GM18517 (cell line): Measurements from ENCODE around the gene MAVS.
"Not testable (repeated sequence)": the region's sequence is repeated elsewhere in the genome, so short reads cannot be mapped to it uniquely, and the experiment has no call there.

Experiments
- ATAC-seq: cut with Tn5 transposase; IDR thresholded peaks from one replicate; pipeline ENCODE4 v1.9.1; 2021; ENCODE audit warnings: mild to moderate bottlenecking, moderate library complexity; ENCODE audit not compliant: unreplicated experiment

MAVS gene

DNA sequence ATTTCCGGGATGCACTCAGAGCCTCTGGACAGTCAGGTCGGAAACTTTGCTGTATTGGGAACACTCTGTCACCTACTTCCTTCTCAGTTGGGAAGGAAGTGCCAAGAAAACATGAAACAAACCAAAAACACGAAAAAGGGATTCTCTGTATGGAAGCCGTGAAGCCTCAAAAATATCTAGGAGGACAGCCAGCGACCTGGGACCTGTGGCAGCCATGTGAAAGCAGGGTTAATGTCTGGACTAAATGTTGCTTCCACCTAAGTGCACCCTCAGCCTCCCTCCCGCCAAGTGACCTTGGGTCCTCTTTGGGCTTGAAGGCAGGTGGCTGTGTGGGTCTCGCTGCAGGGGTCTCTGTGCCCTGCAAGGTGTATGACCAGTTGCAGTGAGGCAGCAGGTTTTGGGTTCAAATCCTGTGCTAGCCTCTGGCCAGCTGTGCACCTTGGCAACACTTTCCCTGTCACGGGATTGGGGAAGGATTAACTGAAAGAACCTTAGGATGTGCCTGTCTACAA lies 851 bp downstream of the MAVS start:
- no peak for ATAC-seq

DNA sequence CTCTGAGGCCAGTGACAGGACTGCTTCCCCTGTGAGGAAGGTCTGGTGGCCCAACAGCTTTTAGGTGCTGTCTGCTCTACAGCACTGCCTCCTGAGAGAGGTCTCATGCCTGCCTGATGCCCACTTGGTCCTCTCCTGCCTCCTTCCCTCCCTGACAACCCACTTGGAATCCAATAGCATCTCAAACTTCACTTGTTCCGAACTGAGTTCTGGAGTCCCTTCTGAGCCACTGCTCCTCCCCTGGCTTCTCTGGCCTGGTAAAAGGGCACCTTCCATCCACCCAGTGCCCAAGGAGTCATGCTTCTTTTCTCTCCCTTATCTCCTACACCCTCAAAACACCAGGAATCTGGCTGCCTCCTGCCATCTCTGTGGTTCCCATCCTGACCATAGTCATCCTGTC lies 1.9 kb downstream of the MAVS start:
- no peak for ATAC-seq

DNA sequence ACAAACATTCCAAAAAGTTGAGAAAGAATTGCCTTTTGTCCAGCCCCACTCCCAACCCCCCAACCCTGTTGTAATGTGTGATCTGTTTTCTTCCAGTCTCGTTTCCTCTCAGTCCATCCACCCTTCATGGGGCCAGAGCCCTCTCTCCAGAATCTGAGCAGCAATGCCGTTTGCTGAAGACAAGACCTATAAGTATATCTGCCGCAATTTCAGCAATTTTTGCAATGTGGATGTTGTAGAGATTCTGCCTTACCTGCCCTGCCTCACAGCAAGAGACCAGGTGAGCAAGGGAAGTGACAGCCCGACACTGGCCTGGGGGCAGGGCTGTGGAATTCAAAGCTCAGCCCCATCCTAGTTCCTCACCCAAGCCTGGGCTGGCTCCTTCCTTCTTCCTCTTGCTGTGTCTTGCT lies 7.8 kb downstream of the MAVS start:
- no peak for ATAC-seq

DNA sequence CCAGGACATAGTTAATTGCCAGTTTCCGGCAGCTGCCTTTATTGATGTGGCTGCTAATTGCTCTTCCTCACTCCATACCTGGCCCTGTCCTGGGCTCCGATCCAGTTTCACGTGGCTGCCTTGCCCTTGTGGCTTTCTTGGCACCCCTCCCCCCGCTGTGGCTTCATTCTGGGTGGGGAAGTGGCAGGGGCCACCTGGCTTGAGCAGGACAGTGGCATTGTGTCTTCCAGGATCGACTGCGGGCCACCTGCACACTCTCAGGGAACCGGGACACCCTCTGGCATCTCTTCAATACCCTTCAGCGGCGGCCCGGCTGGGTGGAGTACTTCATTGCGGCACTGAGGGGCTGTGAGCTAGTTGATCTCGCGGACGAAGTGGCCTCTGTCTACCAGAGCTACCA lies 10.8 kb downstream of the MAVS start:
- ATAC-seq, result no peak

DNA sequence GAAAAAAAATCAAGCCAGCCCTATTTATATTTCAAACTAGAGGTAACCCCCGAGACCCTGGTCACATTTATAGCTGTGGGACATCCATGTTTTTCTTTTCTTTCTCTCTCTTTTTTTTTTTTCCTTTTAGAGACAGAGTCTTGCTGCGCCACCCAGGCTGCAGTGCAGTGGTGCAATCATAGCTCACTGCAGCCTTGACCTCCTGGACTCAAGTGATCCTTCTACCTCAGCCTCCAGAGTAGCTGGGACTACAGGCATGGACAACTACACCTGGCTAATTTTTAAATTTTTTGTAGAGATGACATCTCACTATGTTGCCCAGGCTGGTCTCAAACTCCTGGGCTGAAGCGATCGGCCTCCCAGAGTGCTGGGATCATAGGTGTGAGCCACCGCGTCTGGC lies 12.1 kb downstream of the MAVS start:
- ATAC-seq, result no peak

DNA sequence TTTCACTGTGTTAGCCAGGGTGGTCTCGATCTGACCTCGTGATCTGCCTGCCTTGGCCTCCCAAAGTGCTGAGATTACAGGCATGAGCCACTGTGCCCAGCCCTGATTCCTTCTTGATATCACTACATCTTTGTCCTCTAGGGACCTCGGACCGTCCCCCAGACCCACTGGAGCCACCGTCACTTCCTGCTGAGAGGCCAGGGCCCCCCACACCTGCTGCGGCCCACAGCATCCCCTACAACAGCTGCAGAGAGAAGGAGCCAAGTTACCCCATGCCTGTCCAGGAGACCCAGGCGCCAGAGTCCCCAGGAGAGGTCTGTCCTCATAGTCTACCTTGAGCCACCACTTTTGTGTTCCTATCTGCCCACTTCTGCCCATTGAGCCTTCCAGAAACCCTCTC lies 14.6 kb downstream of the MAVS start:
- no peak for ATAC-seq

DNA sequence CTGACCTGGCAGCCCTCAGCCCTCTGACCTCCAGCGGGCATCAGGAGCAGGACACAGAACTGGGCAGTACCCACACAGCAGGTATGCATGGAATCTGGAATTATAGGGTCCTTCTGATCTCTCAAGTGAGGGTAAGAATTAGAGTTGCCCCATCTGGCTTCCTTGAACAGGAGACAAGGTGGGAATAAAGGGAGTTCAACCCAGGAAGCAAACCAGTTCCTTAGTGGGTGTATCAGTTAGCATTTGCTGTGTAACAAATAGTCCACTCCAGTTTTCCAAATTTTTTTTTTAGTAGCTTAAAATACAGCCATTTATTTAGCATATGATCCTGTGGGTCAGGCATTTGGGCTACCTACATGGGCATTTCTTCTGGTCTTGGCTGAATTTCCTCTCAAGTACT lies 15.7 kb downstream of the MAVS start:
- ATAC-seq, result no peak

DNA sequence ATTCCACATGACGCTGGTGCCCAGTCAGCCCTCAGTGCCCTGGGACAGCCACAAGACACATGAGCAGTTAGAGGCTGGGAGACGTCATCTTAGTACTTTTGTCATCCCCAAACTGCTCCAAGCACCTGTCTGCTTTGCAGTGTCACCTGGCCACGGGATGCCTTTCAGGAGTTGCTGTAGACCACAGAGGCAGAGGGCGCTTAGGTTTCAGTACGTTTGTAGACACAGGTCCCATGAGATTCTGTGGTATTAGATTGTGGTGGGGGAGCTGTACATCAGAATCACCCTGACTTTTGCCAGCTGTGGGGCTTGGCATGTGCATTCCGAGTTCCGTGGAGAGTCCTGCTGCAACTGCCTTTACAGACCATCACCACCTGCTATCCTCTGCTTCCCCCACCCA lies 16.7 kb downstream of the MAVS start:
- no peak for ATAC-seq

DNA sequence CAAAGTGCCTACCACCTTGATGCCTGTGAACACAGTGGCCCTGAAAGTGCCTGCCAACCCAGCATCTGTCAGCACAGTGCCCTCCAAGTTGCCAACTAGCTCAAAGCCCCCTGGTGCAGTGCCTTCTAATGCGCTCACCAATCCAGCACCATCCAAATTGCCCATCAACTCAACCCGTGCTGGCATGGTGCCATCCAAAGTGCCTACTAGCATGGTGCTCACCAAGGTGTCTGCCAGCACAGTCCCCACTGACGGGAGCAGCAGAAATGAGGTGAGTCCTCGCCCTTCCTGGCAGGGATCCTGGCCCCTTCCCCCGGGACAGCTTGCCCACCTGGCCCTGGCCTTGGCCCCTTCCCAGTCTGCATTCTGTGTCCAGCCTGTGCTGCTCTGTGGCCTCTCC lies 17.9 kb downstream of the MAVS start:
- no peak for ATAC-seq

DNA sequence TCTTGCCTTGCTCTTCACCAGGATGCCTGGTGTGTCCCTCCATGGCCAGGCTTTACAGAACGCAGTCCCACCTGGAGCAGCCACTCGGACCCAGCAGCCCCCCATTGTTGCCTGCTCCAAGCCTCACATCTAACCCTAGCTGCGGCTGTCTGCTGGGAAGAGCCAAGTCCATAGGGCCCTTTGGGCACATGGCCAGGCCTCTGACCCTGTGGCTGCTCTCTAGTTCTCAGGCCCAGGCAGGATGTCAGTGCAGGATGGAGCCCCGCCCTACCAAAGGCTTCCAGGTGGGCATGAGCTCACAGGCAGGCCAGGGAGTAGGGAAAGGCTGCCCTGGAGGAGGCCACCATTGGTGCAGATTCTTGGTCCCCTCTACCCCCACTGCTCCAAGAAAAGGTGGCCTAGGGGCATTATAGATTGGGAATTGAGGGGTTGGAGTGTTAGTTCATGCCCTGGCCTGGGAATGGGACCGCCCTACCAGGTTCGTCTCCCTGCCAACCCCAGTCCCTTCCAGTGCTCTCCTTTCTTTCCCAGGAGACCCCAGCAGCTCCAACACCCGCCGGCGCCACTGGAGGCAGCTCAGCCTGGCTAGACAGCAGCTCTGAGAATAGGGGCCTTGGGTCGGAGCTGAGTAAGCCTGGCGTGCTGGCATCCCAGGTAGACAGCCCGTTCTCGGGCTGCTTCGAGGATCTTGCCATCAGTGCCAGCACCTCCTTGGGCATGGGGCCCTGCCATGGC lies 18.7 kb downstream of the MAVS start:
- ATAC-seq, result no peak

DNA sequence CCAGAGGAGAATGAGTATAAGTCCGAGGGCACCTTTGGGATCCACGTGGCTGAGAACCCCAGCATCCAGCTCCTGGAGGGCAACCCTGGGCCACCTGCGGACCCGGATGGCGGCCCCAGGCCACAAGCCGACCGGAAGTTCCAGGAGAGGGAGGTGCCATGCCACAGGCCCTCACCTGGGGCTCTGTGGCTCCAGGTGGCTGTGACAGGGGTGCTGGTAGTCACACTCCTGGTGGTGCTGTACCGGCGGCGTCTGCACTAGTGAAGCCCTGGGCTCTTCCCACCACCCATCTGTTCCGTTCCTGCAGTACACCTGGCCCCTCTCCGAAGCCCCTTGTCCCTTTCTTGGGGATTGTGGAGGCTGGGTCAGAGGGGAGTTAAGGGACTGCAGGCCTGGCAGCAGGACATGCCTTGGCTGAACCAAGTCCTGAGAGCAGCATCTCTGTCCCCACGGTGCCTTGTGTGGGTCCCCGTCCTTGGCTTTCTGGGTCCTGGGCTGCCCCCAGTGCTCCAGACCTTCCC lies 19.3 kb downstream of the MAVS start:
- ATAC-seq, result no peak

DNA sequence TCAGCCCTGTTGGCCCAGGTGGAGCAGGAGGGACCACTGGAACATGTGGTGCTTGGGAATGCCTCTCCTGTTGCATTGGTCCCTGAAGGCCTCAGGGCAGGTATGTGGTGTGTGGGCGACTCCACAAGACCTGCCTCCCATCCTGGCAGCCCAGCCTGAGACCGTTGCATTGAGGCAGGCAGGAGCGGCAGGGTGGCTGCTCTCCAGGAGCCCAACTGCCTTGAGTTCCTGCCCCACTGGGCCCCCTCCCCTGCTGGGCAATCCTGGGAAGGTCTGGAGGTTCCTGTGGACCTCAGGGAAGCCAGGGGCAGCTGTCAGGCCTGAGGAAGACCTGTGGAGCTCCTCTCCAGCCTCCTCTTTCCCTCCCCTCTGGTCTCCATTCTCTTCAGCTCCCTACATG lies 19.8 kb downstream of the MAVS start:
- no peak for ATAC-seq

DNA sequence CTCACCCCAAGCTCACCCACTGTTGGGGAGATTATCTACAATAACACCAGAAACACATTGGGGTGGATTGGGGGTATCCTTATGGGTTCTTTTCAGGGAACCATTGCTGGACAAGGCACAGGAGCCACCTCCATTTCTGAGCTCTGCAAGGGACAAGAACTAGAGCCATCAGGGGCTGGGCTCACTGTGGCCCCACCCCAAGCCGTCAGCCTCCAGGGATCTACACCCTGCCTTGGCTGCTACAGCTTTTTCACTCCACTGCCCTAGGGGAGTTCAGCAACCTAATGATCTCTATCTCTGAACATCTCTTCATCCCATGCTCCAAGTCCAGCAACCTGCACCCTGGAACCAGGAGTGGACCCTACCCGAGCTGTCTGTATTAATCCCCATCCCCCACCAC lies 21.2 kb downstream of the MAVS start:
- ATAC-seq, result no peak

DNA sequence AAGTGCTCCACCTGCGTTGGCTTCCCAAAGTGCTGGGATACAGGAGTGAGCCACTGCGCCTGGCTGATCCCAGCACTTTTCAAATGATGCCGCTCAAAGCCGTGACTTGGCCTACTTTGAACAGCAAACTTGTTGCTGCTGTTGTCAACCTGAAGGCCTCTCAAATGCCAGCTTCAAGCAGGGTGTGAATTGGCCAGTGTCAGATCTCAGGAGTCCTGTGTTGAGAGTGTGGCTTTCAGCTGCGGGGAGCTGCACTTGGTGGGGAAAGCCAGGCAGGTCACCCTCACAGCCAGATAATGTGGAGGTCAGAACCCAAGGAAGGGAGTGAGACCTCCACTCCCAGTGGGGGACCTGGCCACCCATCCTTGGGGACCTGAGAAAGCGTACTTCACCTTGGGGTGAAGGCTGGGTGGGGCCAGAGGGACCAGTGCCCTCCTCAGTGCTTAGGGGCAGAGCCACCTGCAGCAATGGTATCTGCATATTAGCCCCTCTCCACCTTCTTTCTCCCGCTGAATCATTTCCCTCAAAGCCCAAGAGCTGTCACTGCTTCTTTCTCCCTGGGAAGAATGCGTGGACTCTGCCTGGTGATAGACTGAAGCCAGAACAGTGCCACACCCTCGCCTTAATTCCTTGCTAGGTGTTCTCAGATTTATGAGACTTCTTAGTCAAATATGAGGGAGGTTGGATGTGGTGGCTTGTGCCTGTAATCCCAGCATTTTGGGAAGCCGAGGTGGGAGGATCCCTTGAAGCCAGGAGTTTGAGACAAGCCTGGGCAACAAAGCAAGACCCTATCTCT lies 23.4 kb downstream of the MAVS start:
- ATAC-seq, result no peak

DNA sequence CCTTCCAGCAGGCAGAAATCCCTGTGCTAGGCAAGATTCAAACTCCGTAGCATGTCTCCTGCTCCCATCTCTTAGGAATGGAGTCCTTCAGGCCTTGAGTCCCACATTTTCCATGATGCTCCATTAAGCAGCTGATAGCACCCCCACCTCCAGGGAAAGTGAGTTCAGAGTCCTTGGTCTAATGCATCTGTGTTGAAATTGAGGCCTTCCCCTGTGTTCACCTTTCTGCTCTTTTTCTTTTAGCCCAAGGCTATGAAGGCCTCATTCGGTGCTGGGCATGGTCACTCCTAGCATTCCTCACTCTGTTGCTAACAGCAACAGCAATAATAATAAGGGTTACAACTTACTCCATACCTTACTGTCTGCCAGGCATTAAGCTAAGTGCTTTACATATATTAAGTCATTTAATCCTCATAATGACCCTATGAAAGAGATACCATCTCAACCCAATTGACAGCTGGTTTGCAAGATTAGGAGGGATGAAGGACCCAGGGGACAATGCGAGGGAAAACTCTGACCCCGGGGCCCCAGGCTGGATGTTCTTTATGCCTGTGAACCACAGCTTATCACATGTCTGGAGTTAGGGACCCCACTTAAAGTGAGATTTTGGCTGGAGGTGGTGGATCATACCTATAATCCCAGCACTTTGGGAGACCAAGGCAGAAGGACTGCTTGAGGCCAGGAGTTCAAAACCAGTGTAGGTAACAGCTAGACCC lies 25.1 kb downstream of the MAVS start:
- no peak for ATAC-seq

DNA sequence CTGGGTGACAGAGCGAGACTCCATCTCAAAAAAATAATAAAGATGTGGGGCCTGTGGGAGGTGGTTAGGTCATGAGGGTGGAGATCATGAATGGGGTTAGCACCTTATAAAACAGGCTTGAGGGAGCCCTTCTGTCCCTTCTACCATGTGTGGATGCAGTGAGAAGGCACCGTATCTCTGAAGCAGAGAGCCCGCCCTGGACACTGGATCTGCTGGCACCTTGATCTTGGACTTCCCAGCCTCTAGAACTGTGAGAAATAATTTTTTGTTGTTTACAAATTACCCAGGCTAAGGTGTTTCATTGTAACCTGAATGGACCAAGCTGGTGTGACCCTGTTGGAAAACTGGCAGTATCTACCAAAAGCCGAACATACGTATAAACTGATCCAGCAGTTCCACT lies 26.9 kb downstream of the MAVS start:
- ATAC-seq, result no peak

DNA sequence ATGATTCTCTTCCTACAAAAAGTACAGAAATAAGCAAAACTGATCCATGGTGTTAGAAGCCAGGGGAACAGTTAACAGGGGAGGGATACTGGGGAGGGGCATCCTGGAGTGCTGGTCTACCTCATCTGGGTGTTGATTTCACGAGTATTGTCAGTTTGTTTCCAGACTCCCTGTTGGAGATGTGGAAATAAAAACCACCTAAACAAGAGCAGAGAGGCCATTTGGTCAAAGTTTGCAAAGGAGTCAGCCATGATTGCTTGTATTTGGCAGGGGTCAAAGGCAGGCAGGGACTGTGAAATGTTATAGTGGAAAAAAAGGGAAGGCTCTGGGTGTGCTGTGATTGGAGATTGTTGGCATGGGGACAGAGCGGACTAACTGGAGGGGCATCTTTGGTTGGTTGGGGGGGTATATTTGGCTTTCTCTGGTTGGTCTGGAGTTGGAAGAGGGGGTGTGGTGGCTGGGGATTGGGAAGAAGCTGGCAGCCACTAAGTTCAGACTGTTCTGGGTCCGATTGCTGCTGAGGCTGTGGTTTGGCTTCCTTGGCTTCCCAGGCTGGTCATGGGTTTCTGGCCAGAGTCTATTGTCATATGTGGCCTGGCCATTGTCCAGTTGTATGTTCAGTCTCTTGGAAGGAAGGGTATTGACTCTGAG lies 27.7 kb downstream of the MAVS start:
- ATAC-seq, result no peak

DNA sequence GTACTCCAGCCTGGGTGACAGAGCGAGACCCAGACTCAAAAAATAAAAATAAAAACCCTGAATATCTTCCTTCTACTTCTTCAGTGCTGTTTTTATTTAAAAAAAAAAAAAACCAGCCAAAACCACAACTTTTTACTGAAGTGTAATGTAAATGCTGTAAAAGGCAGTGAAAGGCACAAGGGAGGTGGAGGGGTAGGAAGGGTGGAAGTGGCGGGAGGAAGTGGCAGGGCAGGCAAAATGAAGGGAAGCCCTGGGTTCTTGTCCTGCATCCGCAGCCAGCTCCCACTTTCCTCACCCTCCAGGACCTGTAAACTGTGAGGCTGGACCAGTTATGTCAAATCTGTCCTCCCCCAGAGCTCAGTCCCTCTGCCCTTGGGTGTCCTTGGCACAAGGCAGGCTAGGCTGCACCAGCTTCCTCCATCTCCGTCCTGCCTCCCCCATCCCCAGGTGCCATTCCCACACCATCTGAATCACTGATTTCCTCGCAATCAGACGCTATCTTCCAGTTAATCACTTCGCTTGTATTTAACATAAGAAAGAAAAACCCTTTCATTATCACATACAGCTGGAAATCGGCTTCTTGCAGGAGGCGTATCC lies 28.8 kb downstream of the MAVS start:
- no peak for ATAC-seq

DNA sequence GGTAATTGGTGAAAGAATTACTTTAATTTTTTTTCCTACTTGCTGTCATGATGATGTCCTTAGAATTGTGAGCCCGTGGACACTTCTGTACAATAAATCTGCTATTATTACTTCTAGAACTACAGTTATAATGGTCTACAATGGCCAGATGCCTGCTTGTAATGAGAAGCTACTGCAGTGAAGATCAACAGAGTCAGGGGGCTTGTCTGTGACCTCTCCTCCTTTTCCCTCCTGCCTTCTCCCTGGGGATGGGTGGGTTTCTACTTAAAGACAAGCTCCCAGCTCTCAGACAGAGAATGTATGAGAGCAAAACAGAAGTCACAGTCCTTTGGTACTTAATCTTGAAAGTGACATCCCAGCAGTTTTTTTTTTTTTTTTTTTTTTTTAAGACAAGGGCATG lies 29.4 kb downstream of the MAVS start:
- ATAC-seq, result no peak

DNA sequence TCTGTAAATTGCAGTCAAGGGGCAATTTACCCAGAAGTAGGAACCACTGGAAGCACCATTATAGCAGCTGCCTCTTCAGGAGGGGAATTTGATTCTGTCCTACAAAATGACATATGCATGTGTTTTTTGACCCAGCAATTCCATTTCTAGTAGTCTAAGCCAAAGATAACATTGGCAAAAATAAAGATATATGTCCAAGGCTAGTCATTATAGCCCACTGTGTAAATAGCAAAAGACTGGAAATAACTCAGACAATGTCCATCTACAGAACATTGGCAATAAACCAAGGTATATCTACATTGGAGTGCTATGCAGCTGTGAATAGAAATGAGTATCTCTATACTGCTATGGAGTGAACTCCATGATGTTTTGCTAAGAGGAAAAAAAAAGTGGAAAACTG lies 30.0 kb downstream of the MAVS start:
- ATAC-seq, result no peak

DNA sequence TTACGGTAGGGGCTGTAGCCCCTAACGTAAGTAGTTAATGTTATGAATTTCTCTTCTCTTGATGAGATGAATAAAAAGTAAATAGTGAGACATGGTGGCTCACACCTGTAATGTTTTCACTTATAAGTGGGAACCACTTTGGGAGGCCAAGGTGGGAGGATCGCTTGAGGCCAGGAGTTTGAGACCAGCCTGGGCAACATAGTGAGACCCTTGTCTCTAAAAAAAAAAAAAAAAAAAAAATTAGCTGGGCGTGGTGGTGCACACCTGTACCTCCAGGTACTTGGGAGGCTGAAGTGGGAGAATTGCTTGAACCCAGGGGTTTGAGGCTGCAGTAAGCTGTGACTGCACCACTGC lies 32.3 kb downstream of the MAVS start:
- ATAC-seq, result not testable (repeated sequence)
